Measurements from ENCODE around the gene KCNA1.

Gene KCNA1

DNA sequence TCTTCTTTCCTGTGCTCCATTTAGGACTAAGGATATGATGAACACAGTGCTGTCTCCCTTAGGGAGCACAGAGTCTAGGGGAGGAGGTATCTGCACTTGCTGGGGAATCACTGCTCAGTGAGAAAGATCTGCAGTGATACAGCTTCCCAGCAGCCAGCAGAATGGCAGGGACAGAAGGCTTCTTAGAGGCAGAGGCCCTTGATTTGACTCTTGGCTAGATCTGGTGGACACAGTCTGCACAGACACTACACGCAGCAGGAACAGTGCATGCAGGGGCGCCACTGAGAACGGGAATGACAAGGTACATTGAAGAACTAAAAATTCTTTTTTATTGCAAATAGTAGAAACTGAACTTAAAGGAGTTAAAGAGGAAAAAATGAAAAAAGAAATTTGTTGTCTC lies 51.6 kb downstream of the KCNA1 start:
- DNase-seq = no peak

DNA sequence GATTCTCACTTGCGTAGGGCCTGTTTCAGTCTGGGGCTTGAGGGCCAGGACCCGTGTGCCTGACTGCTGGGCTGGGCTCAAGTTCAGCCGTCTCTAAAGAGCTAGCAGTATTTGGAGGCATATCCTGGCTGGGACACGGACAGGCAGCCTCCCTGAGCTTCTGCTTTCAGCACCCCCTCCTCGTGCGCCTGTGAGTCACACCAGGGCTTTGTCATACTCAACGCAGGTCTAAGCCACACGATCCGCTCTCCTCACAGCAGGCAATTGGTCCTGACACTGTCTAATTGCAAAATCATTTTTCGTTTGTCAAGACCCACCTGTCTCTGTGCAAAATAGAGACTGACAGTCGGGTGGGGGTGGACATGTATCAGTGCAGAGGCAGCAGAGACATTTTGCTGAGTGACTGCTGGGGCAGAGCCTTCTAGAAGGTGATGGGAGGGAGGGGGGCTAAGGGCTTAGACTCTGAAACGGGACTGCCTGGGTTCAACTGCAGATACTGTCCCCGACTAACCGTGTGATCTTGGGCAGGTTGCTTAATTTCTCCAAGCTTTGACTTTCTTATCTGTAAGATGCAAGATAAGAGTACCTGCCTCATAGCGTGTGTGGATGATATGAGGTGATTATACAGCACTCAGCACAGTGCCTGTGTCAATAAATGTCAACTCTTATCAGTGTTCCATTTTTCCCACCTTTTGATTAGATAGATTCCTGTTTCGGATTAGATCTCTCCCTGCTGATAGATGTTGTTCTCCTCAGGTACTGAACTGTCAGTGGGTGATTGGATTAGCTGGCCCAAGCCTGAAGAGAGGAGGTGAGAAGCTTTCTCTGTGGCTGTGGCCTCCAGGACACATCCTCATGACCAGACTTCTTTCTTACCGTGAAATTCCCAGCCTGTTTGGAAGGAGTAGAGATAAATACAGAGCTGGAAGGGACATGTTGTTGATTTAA lies 53.1 kb downstream of the KCNA1 start:
- DNase-seq = no peak

Data from effector CD8-positive, alpha-beta T cell (primary cell).